Osteoblast (primary cell): Measurements from ENCODE around the gene DEDD2. TPM values are rescaled to one million over a fixed set of nuclear protein-coding genes. Genes with fewer than 3 reads are reported as not detected.

Source experiments
- DNase-seq: peaks from one replicate; pipeline ENCODE4 v3.0.0; 2011; ENCODE audit warnings: low spot score, mixed read lengths; ENCODE audit not compliant: insufficient read length; ENCODE audit errors: missing footprints
- H2AFZ ChIP-seq: 2 replicates; pipeline ENCODE4 v1.6.0; 2011; ENCODE audit warnings: mild to moderate bottlenecking, low read length
- H3K27ac ChIP-seq: 2 replicates; pipeline ENCODE4 v1.5.1; 2011; ENCODE audit warnings: mild to moderate bottlenecking, low read depth, low read length, moderate library complexity
- H3K27me3 ChIP-seq: 2 replicates; pipeline ENCODE4 v1.6.0; 2012; ENCODE audit warnings: mild to moderate bottlenecking, control low read depth, inconsistent platforms, low read length, moderate library complexity; ENCODE audit not compliant: insufficient read depth
- H3K36me3 ChIP-seq: 2 replicates; pipeline ENCODE4 v1.5.1; 2011; ENCODE audit warnings: mild to moderate bottlenecking, low read length, control low read depth, moderate library complexity; ENCODE audit not compliant: insufficient read depth
- H3K4me1 ChIP-seq: 2 replicates; pipeline ENCODE4 v1.5.1; 2011; ENCODE audit warnings: mild to moderate bottlenecking, low read length, control low read depth, moderate library complexity; ENCODE audit not compliant: insufficient read depth
- H3K4me2 ChIP-seq: 2 replicates; pipeline ENCODE4 v1.6.0; 2011; ENCODE audit warnings: mild to moderate bottlenecking, low read length; ENCODE audit not compliant: insufficient read depth
- H3K4me3 ChIP-seq: fragments of 200-600 bp; sonication (generic); 3 replicates; pipeline ENCODE4 v1.5.1; 2012; ENCODE audit warnings: mild to moderate bottlenecking, low read length, inconsistent platforms; ENCODE audit not compliant: insufficient read depth
- H3K79me2 ChIP-seq: 2 replicates; pipeline ENCODE4 v1.6.0; 2012; ENCODE audit warnings: mild to moderate bottlenecking, low read length, control low read depth, inconsistent platforms; ENCODE audit not compliant: insufficient read depth
- H3K9me3 ChIP-seq: 2 replicates; pipeline ENCODE4 v1.5.1; 2011; ENCODE audit warnings: low read depth, low read length, control low read depth
- H4K20me1 ChIP-seq: 2 replicates; pipeline ENCODE4 v1.6.0; 2012; ENCODE audit warnings: mild to moderate bottlenecking, low read length, control low read depth; ENCODE audit not compliant: insufficient read depth
- total RNA-seq: library from RNA; depleted of rRNA; stranded (reverse); fragments of >200 nt; gene quantifications from 2 replicates; pipeline ENCODE4 v1.2.3, GENCODE V29; 2012
- TF ChIP-seq, protein P1 (sequence below): IDR thresholded peaks from 2 replicates; pipeline ENCODE4 v1.5.1; 2011; ENCODE audit warnings: mild to moderate bottlenecking, low read depth, low read length, moderate library complexity; ENCODE audit errors: extremely low read depth

DEDD2 gene
- total RNA-seq, 1 donor, result 19.9 TPM

DNA sequence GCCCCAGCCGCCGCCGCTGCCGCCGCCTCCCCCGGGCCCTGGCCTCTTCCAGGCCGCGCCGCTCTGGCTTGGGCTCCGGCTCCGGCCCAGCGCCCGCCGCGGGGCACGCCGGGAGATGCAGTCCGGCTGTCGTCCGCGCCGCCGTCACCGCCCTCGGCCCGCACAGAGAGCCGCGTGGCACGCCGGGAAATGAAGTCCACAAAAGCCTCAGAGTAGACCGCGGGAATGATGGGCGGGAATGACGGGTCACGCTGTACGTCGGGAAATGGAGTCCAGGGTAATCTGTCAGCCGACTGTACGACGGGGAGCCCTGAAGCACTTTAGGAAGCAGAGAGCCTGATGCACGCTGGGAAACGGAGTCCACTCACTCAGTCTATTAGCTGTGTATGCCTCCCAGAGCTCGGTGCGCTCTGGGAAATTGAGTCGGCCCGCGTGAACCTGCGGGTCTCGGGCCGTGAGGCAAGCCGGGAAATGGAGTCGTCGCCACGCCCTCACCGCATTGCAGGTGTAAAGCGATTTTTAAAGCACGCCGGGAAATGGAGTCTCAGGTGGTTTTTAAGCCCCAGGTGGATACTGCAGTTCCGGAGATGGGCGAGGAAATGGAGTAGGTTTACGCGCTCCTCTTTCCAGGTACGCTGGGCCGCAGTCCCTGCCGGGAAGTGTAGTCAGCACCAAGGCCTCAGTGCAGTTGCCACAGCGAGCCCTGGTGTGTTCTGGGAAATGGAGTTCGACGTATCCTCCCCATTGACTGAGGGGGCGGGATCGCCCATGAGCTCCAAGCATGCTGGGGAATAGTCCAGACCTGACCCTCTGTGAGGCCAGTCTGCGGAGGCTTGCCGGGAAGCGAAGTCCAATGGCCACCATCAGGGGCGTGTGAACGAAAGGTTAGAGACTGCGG is 25.3 kb upstream of the DEDD2 start, which contains the start of gene GSK3A:
Gene GSK3A, minus strand, starts transcription at position 91 of the 898 bp plus-strand sequence. CDS start 137 bp downstream, outside the sequence.
- Histone ChIP-seq H3K4me3 (peak within 1 kb of the TSS; percentile 79), H2AFZ (peak within 1 kb of the TSS; percentile 74), H3K79me2 (peaks cover 45% of the 10 kb centered on the region), H4K20me1 (peaks cover 21% of the 10 kb centered on the region), H3K27ac (peak within 1 kb of the TSS; percentile 76), H3K4me2 (peak within 1 kb of the TSS; percentile 94), H3K27me3 (no peaks in the 10 kb centered on the region), H3K4me1 (peaks cover 42% of the 10 kb centered on the region), H3K9me3 (no peaks in the 10 kb centered on the region), H3K36me3 (peaks cover 16% of the 10 kb centered on the region)
- TF ChIP-seq, protein P1, sequence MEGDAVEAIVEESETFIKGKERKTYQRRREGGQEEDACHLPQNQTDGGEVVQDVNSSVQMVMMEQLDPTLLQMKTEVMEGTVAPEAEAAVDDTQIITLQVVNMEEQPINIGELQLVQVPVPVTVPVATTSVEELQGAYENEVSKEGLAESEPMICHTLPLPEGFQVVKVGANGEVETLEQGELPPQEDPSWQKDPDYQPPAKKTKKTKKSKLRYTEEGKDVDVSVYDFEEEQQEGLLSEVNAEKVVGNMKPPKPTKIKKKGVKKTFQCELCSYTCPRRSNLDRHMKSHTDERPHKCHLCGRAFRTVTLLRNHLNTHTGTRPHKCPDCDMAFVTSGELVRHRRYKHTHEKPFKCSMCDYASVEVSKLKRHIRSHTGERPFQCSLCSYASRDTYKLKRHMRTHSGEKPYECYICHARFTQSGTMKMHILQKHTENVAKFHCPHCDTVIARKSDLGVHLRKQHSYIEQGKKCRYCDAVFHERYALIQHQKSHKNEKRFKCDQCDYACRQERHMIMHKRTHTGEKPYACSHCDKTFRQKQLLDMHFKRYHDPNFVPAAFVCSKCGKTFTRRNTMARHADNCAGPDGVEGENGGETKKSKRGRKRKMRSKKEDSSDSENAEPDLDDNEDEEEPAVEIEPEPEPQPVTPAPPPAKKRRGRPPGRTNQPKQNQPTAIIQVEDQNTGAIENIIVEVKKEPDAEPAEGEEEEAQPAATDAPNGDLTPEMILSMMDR, result no peak
- DNase-seq, result peak; percentile 99

DNA sequence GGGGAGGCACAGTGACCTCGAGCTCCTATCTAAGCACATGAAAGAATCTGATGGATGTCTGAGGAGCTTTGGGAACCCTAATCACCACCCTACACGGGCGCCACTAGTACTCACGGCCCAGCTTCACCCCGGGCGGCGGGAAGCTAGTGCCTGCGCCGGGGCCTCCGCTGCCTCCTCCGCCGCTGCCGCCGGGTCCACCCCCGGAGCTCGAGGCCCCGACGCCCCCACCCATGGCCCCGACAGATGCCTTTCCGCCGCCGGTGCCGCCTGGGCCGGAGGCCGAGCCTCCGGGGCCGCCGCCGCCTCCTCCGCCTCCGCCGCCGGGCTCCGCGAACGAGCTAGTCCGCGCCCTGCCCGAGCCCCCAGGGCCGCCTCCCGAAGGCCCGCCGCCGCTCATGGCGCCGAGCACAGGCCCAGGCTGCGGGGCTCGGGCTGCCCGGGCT is 24.6 kb upstream of the DEDD2 start:
- DNase-seq, result peak; percentile 91
- TF ChIP-seq, protein P1, result no peak
- no peaks in the 10 kb centered on the region for H3K27me3 ChIP-seq
- peaks cover 38% of the 10 kb centered on the region for H3K4me1 ChIP-seq
- H3K4me2 ChIP-seq, result peak overlapping the region; percentile 94
- peaks cover 40% of the 10 kb centered on the region for H3K79me2 ChIP-seq
- no peak overlapping the region for H2AFZ ChIP-seq
- peak overlapping the region; percentile 76 for H3K27ac ChIP-seq
- peak overlapping the region; percentile 79 for H3K4me3 ChIP-seq
- H4K20me1 ChIP-seq, result peaks cover 19% of the 10 kb centered on the region
- H3K36me3 ChIP-seq, result peaks cover 16% of the 10 kb centered on the region
- no peaks in the 10 kb centered on the region for H3K9me3 ChIP-seq

DNA sequence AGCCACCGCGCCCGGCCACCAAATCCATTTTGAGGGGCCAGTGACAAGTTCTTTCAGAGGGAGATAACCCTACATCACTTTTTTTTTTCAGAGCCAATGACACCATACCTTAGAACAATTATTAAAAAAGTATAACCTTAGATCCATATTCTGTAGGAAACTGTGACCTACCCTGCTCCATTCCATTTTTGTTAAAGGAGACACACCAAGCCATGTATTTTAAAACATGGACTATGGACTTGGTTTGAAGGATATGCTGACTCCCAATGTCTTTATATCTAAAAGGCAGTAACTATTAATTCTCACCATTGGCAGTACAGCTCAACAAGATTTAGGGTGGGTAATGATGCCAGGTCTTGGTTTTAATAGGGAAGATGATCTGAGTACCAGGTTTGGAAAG is 23.8 kb upstream of the DEDD2 start:
- Histone ChIP-seq H4K20me1 (peaks cover 12% of the 10 kb centered on the region), H3K4me2 (peak overlapping the region; percentile 94), H3K27me3 (no peaks in the 10 kb centered on the region), H3K4me3 (peak overlapping the region; percentile 79), H3K79me2 (peaks cover 45% of the 10 kb centered on the region), H3K27ac (peak overlapping the region; percentile 76), H3K4me1 (peaks cover 30% of the 10 kb centered on the region), H3K36me3 (peaks cover 22% of the 10 kb centered on the region), H3K9me3 (no peaks in the 10 kb centered on the region), H2AFZ (no peak overlapping the region)
- DNase-seq, result peak; percentile 68
- TF ChIP-seq, protein P1, result no peak
